Peyer's patch (tissue), 4 donors: ENCODE data around the gene MIPEP. TPM values are rescaled to one million over a fixed set of nuclear protein-coding genes. Genes with fewer than 3 reads are reported as not detected.

Experiments used
- DNase-seq, 3 donors: peaks; one replicate each; pipeline ENCODE4 v3.0.0-alpha.2; 2017 to 2019
- H3K27ac ChIP-seq, 4 donors: fragments of 200-600 bp; sonication (generic); one replicate each; pipeline ENCODE4 v1.5.1; 2016 to 2019
- H3K27me3 ChIP-seq, 2 donors: fragments of 200-600 bp; sonication (generic); one replicate each; pipeline ENCODE4 v1.5.1; 2019
- H3K36me3 ChIP-seq, 3 donors: fragments of 200-600 bp; sonication (generic); one replicate each; pipeline ENCODE4 v1.5.1; 2016 to 2019
- H3K4me1 ChIP-seq, 4 donors: fragments of 200-600 bp; sonication (generic); one replicate each; pipeline ENCODE4 v1.5.1; 2016 to 2019
- H3K4me3 ChIP-seq, 4 donors: fragments of 200-600 bp; sonication (generic); 1 replicate in 3 of 4; 2 replicates in 1 of 4; pipeline ENCODE4 v1.5.1; 2016 to 2019; ENCODE audit warnings: mild to moderate bottlenecking in 1 of 4
- H3K9me3 ChIP-seq, 4 donors: fragments of 200-600 bp; sonication (generic); one replicate each; pipeline ENCODE4 v1.5.1; 2016 to 2019; ENCODE audit warnings: mild to moderate bottlenecking in 1 of 4
- CTCF ChIP-seq, 6 experiments: fragments of 450-650 bp in 4 of 6; fragments of 200-600 bp in 2 of 6; sonication (generic) in 1 of 6; IDR thresholded peaks; one replicate each; pipeline ENCODE4 v1.5.1; 2017 to 2019; ENCODE audit warnings: antibody characterized with exemption in 6 of 6, mild to moderate bottlenecking in 3 of 6, moderate library complexity in 1 of 6
- POLR2A ChIP-seq, 2 donors: fragments of 450-650 bp; IDR thresholded peaks; one replicate each; pipeline ENCODE4 v1.5.1; 2017; ENCODE audit warnings: antibody characterized with exemption in 2 of 2, mild to moderate bottlenecking in 2 of 2, moderate library complexity in 2 of 2
- total RNA-seq, 4 donors: library from RNA; depleted of rRNA; stranded (reverse); fragments of >200 nt; gene quantifications; one replicate each; pipeline ENCODE4 v1.1.0, GENCODE V29; 2016

Gene MIPEP
- total RNA-seq, 4 donors from 2014 or later = 10.7 to 17.0 (median 12.5) TPM

GRCh38 chr13:23736541-23736940, 152.7 kb downstream of the MIPEP start:
- H3K9me3 ChIP-seq = no peaks in the 10 kb centered on the region
- H3K27ac ChIP-seq = no peak overlapping the region
- no peak for DNase-seq

GRCh38 chr13:23735329-23735728, 153.9 kb downstream of the MIPEP start:
- H3K9me3 ChIP-seq = no peaks in the 10 kb centered on the region
- no peak for DNase-seq
- no peaks in the 10 kb centered on the region for H3K27me3 ChIP-seq

More at GRCh38 chr13:23736541-23736940, 152.7 kb downstream of the MIPEP start:
- Histone ChIP-seq H3K4me3 (no peak overlapping the region), H3K4me1 (no peaks in the 10 kb centered on the region), H3K27me3 (no peaks in the 10 kb centered on the region), H3K36me3 (no peaks in the 10 kb centered on the region)
- no peak for TF ChIP-seq POLR2A (IDR thresholded peaks at IDR 0.05)
- no peak for TF ChIP-seq CTCF (IDR thresholded peaks at IDR 0.05)

GRCh38 chr13:23731709-23732108, 157.5 kb downstream of the MIPEP start:
- H3K27me3 ChIP-seq = no peaks in the 10 kb centered on the region

More at GRCh38 chr13:23735329-23735728, 153.9 kb downstream of the MIPEP start:
- no peak overlapping the region for H3K27ac ChIP-seq
- no peak overlapping the region for H3K4me3 ChIP-seq
- H3K36me3 ChIP-seq = no peaks in the 10 kb centered on the region
- H3K4me1 ChIP-seq = no peaks in the 10 kb centered on the region
- TF ChIP-seq POLR2A (IDR thresholded peaks at IDR 0.05) = no peak
- TF ChIP-seq CTCF (IDR thresholded peaks at IDR 0.05) = no peak

GRCh38 chr13:23730251-23730650, 158.9 kb downstream of the MIPEP start:
- Histone ChIP-seq H3K4me3 (no peak overlapping the region), H3K4me1 (no peaks in the 10 kb centered on the region), H3K36me3 (peaks cover 0 to 9% (median 0%) of the 10 kb centered on the region in 3 donors), H3K27ac (no peak overlapping the region), H3K9me3 (no peaks in the 10 kb centered on the region), H3K27me3 (no peaks in the 10 kb centered on the region)
- no peak for DNase-seq
- TF ChIP-seq CTCF (IDR thresholded peaks at IDR 0.05) (no peak), POLR2A (IDR thresholded peaks at IDR 0.05) (no peak)

More at GRCh38 chr13:23731709-23732108, 157.5 kb downstream of the MIPEP start:
- no peak for DNase-seq
- TF ChIP-seq CTCF (IDR thresholded peaks at IDR 0.05) (no peak), POLR2A (IDR thresholded peaks at IDR 0.05) (no peak)
- Histone ChIP-seq H3K4me3 (no peak overlapping the region), H3K9me3 (no peaks in the 10 kb centered on the region), H3K4me1 (no peaks in the 10 kb centered on the region), H3K36me3 (peaks cover 0 to 9% (median 0%) of the 10 kb centered on the region in 3 donors), H3K27ac (no peak overlapping the region)

DNA sequence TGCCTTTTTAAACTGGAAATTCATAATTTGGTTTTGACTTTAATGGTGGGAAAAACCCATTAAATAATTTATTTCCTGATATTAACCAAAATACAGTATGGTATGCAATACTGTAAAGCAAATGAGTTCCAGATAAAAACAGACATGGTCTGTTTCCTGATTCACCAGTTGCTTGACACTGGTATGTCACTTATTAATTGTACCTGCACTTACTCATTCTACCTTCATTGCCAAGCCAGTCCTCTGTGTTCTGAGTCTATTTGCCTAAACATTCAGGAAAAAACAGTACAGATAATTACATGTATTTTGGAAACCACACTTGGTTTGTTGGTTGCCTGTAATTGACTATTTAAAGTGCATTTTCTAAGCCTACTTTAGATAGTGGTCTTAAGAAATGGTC, 159.7 kb downstream of the MIPEP start:
- TF ChIP-seq POLR2A (IDR thresholded peaks at IDR 0.05) (no peak), CTCF (IDR thresholded peaks at IDR 0.05) (no peak)
- Histone ChIP-seq H3K27me3 (no peaks in the 10 kb centered on the region), H3K36me3 (peaks cover 0 to 9% (median 0%) of the 10 kb centered on the region in 3 donors)

GRCh38 chr13:23728807-23729206, 160.4 kb downstream of the MIPEP start:
- no peak overlapping the region for H3K4me3 ChIP-seq
- H3K36me3 ChIP-seq = peaks cover 0 to 9% (median 0%) of the 10 kb centered on the region in 3 donors
- TF ChIP-seq CTCF (IDR thresholded peaks at IDR 0.05) = no peak
- no peak for TF ChIP-seq POLR2A (IDR thresholded peaks at IDR 0.05)
- H3K4me1 ChIP-seq = no peaks in the 10 kb centered on the region
- H3K27ac ChIP-seq = no peak overlapping the region
- no peaks in the 10 kb centered on the region for H3K9me3 ChIP-seq
- no peaks in the 10 kb centered on the region for H3K27me3 ChIP-seq
- no peak for DNase-seq

More for the DNA sequence above, 159.7 kb downstream of the MIPEP start:
- no peaks in the 10 kb centered on the region for H3K4me1 ChIP-seq
- H3K4me3 ChIP-seq = no peak overlapping the region
- no peaks in the 10 kb centered on the region for H3K9me3 ChIP-seq
- no peak overlapping the region for H3K27ac ChIP-seq
- DNase-seq = no peak
